ENCODE data around the gene SNIP1.
"Not testable (repeated sequence)": the region's sequence is repeated elsewhere in the genome, so short reads cannot be mapped to it uniquely, and the experiment has no call there.

Gene SNIP1, protein sequence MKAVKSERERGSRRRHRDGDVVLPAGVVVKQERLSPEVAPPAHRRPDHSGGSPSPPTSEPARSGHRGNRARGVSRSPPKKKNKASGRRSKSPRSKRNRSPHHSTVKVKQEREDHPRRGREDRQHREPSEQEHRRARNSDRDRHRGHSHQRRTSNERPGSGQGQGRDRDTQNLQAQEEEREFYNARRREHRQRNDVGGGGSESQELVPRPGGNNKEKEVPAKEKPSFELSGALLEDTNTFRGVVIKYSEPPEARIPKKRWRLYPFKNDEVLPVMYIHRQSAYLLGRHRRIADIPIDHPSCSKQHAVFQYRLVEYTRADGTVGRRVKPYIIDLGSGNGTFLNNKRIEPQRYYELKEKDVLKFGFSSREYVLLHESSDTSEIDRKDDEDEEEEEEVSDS

DNA sequence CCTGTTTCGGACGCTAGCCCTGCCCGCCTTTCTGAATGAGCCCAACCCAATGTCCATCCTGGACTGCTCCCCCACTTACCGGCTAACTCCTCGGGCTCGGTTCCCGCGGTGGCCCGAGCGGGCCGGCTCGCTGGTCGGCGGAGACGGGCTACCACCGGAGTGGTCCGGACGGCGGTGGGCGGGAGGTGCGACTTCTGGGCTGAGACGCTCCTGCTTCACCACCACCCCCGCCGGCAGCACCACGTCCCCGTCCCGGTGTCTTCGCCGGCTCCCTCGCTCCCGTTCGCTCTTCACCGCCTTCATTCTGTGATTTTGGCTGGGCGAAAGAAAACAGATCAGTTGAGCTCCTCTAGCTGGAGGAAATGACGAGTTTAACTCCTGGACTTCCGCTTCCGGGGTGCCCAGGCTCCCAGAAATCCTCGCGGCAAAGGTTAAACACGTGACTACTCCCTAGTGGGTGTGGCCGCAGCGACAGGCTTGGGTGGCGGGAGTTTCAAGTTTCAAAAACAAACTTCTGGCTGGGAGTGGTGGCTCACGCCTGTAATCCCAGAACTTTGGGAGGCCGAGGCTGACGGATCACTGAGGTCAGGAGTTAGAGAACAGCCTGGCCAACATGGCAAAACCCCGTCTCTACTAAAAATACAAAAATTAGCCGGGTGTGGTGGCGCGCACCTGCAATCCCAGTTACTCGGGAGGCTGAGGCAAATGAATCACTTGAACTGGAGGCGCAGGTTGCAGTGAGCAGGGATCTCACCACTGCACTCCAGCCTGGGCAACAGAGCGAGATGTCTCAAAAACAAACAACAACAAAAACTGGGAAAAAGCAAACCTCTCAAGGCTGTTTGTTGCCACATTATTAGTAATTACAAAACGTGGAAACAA lies at the start of gene SNIP1:
SNIP1 (minus strand) TSS at position 367 of the 882 bp plus-strand sequence; CDS start at position 303, 64 bp downstream.
- peak; percentile 94 for DNase-seq

DNA sequence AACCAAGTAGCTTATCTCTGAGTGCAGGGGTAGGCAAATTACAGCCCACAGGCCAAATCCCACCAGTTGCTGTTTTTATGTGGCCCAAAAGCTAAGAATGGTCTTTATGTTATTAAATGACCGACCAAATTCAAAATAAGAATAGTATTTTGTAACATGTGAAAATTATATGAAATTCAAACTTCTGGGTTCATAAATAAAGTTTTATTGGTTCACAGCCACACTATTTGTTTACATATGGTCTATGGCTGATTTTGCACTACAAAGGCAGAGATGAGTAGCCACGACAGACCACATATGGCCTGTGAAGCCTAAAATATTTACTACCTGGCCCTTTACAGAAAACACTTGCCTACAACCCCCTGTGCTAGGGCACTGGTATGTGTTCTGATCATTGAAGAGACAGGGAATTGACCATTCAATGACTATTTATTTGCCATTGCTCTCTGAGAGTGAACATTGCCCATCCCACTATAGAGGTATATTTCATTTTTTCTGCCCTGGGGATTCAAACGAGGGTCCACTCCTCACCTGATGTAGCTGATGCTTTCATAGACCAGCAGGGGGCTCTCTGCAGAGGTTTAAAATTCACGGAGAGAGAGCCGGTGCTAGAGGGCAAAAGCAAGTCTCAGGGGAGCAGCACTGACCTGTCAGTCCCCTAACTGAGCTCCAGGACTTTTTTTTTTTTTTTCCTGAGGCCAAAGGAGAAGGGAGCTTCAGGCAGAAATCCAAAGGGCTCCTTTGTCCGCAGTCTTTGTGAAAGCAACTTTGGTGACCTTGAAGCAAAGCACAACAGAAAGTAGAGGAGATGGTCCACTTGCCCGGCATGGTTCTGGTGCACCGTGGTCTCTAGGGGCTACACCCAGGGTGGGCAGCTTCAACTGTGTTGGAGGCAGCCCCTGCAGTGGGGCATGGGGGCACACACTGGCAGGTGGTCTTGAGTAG lies 48.9 kb upstream of the SNIP1 start:
- peak; percentile 36 for DNase-seq

DNA sequence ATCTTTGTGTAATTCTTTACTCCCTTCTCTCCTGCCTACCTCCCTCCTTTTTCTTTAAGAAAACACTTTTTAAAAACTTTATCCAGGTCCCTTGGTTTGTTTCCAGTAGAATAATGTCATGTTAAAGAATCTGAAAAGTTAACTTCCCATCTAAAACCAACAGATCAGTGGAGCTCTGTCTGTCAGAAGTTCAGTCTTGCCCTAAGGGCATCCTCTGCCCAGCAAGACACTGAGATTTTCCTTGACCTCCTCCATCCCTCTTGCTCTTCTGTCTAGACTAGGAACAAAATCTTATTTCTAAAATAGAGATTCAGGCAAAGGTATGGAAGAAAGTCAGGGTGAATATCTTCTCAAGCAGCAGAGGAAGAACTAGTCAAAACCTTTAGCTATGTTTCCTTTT lies 47.3 kb upstream of the SNIP1 start:
- DNase-seq, result no peak

DNA sequence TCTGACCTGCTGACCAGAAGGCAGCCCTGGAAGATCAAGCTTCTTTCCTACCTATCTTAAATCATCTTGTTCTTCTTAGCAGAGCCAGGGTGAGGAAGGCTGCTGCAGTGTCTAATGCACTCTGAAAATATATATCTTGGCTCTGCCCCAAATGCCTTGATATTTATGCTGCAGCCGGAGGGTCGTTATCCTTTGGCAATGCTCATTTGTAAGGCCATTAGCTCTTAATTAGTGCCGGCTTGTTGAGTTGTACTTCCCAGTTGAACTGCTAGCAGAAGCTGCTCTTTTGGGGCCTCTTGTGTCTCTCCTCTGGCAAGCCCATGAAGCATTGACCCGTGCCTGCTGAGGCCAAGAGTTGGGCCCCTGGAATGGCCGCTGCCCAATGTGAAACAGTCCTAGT lies 45.8 kb upstream of the SNIP1 start:
- DNase-seq, result no peak

DNA sequence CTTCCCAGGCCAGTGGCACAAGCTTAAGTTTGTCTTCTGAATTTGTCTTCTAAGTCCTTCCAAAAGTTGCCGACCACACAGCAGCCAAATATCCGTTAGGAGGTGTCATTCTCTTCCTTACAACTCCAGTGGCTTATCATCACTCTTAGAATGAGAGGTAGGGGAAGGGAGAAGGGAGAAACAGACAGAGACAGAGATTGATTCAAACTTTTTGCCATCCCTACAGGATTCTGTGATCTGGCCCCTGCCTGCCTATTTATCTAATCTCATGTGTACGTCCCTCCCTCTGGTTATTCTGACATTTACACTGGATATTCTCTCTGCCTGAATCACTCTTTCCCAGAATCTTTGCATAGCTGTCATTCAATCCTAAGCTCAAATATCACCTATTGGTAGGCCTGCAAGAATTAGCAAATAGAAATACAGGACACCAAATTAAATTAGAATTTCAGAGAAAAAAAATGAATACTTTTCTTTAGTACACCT lies 42.1 kb upstream of the SNIP1 start:
- DNase-seq, result no peak

DNA sequence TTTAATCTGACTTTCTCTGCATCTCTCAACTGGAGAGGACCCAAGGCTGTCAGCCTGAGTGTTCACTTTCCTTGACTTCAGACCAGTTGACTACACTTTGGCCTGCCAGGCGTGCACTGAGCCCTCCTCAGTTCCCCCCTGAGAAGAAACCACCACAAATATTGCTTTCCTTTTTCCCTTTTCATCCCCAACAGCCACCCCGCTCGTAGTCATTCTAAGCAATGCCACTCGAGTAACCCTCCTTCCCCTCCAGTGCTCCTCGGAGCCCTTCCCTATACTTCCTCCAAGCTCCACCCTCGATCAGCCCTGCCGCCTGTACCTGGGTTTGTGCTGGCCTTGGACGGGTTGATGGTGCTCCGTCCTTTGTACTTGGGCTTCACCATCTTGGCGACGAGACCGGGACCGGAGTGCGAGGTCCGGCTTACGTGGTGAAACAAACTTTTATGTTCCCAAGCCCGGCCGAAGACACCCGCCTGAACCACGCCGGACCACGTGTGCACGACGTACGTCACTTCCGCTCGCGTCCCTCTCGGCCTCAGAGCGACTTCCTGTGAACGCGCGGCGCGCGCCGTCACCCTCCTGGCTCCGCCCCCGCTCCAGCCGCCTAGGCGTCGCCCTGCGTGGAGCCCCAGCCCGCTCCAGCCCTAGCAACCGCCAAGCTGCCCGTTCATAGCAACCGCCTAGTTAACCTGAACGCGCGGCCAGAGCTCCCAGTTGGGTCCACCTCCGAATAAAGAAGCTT lies 41.5 kb upstream of the SNIP1 start, which contains the start of gene GNL2:
GNL2 (minus strand) TSS at position 498 of the 742 bp plus-strand sequence; CDS start at position 383, 115 bp downstream.
- DNase-seq, result peak; percentile 94

DNA sequence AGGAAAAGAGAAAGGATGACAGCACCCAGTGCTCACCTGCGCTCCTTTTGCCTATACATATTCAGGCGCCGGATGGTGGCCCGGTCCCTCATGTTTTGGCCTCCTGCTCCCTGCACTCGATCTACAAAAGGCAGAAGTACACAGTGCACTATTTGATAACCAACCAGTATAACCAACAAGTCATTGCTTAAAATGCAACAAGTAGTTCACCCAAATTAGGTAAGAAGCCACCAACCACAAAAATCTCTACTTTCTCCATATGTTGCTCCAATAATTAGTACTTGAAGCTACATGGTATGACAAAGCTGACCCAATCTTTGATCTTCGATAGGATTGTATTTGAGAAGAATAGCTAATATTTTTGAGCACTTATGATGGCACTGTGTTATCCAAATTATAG lies 39.6 kb upstream of the SNIP1 start:
- no peak for DNase-seq

DNA sequence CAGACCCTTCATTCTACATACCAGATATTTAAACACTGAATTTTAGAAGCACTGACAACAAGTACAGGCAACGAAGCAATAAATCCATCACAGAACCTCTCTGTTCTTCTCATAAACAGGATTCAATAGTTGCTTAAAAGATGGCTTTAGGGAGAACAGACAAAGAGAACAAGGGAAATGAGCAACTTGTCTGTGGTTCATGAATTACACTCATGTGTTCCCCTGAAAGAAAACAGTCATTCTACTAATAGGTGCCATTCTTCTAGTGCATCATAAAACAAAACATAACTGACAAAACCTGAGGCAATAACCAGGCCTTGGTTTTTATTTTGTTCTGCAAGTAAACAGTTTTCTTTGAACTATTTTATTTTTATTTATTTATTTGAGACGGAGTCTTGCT lies 34.8 kb upstream of the SNIP1 start:
- no peak for DNase-seq

DNA sequence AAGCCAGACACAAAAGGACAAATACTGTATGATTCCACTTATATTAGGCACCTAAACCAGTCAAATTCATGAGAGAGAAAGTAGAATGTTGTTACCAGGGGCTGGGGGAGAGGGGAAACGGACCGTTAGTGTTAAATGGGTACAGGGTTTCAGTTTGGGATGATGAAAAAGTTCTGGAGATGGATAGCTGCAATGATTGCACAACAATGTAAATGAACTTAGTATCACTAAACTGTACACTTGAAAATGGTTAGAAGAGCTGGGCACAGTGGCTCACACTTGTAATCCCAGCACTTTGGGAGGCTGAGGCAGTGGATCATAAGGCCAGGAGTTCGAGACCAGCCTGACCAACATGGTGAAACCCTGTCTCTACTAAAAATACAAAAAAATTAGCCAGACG lies 30.5 kb upstream of the SNIP1 start:
- not testable (repeated sequence) for DNase-seq

DNA sequence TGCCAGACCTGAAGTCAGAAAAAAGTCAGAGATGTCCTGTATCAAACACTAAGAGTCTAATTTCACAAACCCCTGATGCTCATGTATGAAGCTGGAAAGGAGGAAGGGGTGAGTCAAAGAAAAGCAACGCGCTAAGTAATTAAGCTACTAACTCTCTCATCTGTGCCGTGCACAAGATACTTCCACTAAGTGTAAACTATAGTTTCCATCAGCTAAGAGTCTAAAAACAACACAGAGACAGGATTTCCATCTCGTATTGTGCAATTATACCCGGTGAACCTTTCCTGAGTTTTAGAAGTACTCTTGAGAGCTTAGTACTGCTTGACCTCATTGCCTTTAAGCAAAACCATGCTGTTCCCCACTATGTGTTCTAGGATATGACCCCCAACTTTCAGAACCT lies 21.6 kb upstream of the SNIP1 start:
- DNase-seq, result no peak

DNA sequence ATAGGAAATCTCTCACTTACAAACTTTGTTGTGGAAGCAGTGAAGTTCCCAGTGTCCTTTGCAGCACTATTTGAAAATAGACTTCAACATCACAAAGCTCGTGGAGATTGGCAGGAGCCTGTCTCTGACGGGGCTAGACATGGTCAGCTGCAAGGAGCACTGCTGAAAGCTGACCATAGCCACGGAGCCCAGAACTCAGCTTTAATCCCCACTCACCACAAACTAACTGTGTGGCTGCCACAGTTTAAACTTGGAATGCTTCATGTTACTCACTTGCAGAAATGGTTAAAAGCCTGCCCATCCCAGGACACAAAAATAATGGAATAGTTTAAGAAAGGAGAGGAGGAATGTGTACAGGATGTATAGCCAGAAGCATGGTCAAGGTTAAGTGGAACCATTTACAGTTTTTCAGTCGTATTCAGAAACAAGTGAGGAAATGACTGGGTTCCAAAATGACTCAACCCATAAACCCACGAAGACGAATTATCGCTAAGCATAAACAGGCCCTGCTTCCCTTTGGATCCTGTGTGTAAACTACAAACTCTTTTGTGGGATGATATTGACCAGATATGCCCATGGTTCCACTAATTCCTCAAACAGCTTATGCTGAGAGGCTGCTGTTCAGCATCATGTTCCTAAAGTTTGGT lies 20.9 kb upstream of the SNIP1 start:
- no peak for DNase-seq

DNA sequence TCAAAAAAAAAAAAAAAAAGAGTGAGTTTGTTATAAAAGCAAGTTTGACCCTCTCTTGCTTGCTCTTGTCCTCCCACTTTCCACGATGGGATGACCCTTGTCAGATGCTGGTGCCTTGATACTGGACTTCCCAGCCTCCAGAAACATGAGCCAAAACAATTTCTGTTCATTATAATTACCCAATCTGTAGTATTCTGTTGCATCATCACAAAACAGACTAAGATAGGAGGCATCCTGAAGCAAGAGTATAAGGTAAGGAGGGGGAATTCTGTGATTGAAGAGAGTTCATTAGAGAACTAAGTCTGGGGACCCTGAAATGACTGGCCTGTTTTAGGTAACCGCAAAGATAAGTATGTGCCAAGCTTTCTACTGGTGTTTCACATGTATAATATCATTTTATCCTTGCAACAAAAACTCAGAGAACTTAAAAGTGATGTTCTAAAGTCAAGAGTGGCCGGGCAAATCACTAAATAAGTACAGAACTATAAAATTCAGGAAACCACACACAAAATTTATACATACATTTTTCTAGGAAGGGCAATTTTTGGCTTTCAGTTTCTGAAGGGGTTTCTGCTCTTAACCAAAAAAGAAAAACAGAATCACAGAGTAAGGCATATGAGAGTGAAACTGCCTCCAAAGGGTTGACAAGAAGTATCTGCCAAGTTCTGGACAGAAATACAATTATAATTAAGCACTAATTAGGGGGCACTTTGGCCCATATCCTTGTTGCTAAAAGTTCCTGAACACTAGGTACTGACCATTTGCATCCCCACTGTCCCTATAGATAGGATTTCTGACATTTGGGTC lies 16.6 kb upstream of the SNIP1 start:
- no peak for DNase-seq

DNA sequence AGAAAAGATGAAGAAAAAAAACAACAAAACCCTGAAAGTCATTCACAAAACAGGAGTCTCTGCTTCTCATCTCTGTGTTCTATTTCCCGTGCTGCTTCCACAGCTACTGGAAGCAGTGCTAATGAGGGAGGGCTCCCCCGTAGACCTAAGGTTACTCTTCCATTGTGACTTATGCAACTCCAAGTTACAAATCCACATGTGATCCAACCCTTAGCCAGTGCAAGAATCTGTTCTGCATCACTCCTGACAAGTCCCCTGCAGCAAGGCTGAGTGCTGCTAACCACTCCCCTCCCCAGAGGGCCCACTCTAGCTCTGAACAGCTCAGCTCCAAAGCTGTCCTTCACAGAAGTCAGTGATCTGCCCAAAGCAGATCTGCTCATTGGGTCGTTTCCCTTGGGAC lies 12.9 kb upstream of the SNIP1 start:
- no peak for DNase-seq

DNA sequence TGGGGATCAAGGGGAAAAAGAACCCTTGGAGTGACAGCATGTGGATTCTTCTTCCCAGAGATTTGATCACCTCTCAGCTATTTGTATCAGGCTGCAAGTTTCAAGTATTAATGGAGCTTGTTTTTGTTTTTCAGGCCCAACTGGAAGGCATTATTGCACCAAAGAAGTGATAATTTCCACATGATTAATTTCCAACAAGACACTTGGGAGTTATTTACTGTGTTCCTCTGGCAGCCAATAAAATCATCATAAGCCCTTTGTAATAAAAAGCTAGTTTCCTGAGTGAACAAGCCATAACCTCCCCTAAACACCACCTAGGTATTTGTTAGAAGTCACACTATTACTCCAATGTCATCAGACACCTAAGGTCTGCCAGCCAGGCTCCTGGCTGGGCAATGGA lies 10.8 kb upstream of the SNIP1 start:
- DNase-seq, result no peak

DNA sequence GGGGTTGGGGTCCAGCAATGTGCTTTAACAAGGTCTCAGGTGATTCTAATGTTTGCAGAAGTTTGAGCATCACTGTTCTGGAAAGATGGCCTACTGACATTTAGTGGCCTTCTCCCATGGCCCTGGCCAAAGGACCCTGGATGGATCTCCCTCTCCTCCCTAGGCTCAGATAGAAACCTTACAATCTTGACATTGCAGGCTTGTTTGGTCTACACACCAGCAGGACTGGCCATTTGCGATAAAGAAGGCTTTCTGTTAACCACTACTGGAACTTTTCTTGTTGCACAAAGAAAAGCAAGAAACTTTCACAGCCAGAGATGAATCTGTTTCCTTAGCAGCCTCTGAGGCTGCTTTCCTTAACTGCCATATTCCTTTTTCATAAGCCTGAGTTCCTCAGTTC lies 8.9 kb upstream of the SNIP1 start:
- no peak for DNase-seq

DNA sequence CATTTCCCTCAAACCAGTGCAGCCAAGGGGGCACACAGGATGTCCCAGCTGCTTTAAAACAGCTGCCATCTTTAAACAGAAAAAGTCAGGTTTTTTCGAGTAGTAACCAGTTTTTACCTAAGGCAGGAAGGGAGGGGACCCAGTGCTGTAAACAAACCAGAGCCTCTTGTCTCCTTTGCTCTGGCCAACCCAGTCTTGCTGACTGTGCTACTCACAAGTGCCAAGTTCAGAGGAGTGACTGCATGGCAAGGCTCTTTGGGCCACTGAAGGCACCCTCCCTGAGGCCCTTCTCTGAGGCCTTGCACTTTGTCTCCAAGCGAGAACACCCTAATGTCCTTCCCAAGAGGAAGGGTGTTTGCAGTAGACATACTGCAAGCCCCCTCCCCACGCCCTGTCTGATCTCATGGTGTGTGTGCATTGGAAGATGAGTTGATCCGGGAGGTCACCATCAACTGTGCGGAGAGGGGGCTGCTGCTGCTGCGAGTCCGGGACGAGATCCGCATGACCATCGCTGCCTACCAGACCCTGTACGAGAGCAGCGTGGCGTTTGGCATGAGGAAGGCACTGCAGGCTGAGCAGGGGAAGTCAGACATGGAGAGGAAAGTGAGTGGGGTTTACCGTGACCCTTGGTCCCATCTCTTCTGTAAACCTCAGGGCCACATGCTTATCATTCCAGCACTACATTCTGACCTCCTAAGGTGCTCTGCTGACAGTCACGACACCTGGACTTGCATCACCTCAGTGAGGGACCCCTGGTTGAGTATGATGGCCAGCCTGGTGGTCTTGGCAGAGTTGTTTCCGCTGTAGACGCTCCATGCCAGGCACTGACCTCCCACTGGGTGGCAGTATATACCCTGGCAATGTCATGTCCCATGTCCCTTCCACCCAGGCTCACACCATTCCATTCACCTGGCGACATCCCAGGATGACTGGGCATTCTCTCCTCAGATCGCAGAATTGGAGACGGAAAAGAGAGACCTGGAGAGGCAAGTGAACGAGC lies 7.3 kb upstream of the SNIP1 start:
- no peak for DNase-seq

DNA sequence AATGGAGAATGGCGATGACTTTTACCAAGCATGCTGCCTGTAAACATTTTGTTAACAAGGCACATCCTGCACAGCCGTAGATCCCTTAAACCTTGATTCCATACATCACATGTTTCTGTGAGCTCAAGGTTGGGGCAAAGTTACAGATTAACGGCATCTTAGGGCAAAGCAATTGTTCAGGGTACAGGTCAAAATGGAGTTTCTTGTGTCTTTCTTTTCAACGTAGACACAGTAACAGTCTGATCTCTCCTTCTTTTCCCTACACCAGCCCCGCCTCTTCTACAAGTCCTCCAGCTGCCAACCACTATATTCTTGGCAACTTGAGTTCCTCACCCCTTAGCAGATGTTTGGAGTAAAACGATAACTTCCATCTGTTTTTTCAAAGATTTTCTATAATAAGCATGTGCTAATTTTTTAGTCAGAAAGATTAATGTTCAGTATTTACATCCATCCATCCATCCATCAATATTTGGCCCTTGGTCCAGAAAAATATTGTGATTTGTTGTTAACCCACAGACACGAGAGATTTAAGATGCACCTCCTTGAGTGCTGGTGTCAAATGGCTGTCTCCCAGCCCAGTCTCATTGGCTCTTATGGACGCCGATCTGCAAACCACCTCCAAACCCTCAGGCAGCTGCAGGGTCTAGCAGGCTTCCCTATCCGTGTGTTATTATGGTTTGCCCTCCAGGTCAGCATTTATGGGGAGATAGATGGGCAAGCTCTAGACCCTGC lies 6.5 kb upstream of the SNIP1 start:
- DNase-seq, result no peak

DNA sequence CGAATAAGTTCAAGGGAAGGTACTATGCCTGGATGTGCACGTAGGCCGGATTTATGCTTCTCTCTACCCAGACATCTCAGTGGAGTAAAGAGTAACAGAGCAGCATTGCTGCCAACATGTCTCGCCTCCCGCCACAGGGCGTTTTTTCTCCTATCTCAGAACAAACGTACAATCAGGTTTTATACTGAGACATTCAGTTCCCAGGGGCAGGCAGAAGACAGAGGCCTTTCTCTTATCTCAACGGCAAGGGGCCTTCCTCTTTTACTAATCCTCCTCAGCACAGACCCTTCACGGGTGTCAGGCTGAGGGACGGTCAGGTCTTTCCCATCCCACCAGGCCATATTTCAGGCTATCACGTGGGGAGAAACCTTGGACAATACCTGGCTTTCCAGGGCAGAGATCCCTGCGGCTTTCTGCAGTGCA lies 5.9 kb upstream of the SNIP1 start:
- DNase-seq, result not testable (repeated sequence)
